ENCODE measurements around the gene MAML3.

The MAML3 gene

DNA sequence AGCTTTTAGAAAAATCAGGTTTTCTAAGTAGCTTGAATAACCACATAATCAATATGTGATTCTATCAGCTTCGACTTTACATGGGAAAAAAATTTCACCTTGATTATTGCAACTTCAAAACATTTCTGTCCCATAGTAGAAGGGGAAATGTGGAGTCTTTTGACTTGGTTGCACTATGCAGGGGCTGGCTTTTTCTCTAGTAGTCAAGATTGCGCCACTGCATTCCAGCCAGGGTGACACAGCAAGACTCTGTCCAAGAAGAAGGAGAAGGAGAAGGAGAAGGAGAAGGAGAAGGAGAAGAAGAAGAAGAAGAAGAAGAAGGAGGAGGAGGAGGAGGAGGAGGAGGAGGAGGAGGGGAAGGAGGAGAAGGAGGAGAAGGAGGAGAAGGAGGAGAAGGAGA lies 84.9 kb downstream of the MAML3 start:
- no peak for FAIRE-seq

DNA sequence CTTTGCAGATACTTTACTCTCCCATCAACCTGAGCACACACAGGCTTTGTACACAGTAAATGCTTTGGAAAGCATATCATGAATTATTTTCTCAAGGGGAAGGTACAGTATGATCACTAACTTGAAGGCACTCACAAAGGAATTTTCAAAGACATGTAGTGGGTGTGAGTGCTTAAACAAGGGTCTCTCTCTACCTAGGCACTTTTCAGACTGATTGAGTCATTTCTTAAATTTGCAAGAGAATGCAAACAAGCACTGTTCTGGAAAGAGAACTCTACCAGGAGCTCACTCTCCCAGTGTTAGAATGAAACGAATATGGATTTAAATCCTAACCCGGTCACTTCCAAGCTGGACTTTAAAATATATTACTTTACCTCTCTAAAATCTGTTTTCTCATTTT lies 85.7 kb downstream of the MAML3 start:
- FAIRE-seq = no peak

DNA sequence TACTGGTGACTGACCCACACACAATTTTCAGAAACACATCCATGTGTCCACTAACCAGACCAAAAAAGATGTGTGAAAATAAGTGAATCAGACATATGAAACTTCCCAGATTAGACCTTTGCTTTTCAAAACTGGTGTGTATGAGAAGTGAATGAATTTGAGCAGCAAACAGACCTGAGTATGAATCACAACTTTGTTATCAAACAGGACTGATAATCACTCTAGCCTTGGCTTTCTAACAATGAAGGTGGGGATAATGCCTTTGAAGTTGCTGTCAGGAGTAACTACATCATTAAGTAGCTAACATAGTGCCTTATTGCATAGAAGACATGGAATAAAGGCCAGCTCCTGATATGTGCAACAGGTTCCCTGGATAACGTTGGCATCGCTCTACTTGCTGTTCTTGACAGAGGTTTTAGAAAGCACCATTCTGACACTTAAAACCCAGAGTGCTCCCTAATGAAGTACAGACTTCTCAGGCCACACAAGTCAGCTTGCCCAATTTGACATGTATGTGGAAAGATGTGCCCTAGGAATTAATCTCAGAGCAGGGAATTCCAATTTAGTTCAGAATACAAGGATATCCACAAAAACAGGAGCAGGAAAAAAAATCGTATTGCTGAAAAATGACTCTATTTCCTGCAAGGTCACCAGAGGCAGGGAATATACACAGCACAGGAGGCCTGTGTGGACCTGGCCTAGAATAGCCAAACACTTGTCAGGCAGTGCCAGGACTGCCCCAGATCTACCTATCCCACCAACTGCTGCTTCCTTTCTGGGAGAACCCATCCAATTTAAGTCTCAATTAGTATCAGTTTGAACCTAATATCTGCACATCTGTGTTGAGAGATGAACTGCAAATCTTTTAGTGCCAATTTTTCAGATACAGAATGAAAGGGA lies 87.7 kb downstream of the MAML3 start:
- no peak for FAIRE-seq

DNA sequence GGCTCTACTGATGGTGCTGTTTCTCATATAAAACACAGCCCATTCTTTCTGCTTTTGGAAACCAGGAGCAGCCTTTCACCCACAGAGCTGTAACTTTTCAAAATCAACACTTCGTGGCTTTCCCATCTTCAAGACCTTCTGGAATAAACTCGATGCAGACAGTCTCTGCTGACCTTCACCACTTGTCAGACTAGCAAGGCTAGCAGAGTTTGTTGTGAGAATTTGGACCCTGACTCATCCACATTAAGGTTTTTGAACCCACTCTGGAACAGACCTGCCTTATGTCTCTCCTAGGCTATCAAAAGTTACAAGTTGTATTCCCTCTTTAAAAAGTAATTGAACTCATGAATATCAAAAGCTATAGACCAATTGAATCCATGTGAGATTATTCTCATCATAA lies 88.6 kb downstream of the MAML3 start:
- no peak for FAIRE-seq

DNA sequence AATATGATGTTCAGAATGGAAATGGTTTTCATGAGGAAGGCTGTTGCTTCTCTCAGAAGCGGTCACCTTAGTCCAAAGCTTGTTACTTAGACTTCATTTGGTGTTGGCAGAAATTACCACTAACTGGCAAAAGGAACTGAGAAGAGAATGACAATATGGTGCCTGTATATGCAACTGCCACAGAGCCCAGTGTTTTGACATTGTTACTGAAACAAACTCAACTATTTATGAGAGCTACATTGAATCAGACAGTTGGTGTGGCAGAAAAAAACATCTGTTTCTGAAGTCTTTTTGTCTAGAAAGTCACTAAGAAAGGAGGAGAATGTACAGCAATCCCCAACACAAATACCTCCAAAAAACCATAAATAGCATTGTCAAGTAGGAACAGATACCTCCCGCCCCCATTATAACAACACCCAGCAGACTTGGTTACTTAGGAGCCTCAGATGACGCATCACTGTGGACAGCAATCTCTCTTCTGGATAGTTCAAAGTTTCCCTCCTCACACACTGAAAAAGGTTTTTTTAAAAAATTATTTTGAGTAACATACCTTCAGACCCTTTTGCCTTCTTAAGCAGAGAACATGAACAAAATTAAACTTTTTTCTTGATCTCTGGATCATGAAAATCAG lies 92.2 kb downstream of the MAML3 start:
- FAIRE-seq = no peak

DNA sequence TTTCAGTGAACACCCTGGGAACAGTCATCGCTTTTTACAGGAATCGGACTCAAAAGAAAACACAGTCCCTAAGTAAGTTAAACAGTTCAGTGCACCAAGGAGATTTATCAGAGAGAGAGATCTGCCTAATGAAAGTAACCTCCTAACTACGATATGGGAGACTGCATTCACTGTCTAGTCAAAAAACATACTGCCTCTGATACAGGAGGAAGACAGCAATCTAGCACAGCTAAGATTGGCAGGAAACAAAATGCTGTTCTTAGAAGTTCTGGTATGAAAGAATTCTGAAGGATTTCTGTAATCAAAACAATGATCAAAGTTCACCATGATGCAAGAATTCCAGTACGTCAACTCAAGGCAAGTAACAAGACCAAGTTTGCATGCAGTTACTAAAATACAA lies 92.8 kb downstream of the MAML3 start:
- no peak for FAIRE-seq

DNA sequence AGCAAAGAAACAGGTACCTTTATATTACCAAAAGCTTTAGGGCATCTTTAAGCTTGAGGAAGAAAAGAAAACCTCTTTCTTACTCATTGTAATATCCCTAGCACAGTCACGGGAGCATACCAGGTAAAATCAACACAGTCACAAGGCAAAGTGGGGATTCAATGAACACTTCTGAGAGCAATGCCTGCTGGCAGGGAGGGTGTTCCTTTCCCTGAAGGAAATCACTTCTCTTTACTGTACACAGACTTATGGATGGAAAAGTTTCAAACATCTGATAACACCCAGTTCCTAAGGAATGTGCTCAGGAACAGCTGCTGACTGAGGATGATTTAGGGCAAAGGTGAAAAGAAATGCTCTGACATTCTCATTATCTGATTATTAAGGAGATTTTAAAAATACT lies 94.8 kb downstream of the MAML3 start:
- no peak for FAIRE-seq

DNA sequence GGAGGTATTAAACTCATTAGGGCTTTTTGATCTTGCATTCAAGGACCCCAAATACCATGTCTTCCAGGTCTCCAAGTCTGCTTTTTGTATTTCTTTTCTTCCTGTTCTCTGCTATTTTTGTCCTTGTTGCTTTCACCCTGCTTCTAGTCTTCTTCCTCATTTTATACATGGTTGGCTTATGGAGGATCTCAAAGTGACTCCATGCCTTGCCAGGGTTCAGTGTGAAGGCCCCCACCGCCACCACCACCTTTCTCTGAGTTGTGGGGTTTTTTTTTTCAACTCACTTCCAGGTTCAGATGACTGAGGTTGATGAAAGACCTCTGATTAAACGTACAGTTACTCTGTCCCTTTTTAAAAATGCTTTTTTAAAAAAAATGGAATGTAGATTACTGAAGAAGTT lies 96.3 kb downstream of the MAML3 start:
- no peak for FAIRE-seq

DNA sequence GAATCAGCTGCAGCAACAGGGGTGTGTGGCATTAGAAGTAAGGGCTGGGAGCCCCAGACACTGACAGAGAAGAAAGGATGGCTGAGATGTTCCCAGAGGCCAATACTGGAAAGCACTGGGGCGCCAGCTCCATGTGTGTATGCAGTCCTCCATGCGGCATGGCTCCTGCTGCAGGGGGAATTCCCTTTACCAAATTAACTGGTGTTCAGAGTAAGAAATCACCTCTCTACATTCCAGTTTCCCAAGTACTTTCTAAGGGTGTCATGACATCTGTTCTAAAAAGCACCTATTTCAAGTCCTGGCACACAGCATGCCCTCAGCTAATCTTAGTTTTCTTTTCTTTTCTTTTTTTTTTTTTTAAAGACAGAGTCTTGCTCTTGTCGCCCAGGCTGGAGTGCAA lies 98.0 kb downstream of the MAML3 start:
- FAIRE-seq = no peak

DNA sequence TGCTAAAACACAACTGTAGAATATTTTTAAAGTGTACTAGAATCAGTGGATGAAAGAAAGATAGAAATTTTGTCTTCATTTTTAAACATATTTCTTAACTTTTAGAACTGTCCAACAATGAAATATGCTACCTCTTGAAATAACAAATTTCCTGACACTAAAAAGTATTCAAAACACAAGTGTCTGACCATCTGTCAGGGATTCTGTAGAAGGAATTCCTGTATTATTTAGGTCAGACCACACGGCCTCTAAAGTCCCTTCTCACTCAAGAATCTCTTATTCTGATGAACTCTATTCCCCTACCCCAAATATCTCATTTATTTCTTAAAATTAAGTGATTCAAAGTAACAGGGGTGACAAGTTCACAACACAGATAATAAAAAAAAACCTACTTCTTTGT lies 99.1 kb downstream of the MAML3 start:
- no peak for FAIRE-seq

DNA sequence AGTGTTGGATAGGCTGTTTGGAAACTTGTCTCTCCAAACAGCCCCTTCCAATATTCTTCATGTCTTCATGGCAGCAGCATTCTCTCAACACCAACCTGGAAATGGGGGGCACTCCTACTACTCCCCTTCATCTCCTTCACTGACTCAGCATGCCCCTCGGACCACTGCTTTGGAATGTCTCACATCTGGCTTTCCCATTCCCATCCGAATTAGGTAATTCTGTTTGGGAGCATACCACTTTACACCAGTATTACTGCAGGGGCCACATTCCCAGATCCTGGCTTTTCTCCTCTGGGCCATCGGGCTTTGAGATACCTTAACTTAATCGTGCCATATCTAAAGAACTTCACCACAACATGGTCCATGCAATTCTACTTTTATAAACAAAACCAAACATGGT lies 100.8 kb downstream of the MAML3 start:
- FAIRE-seq = no peak

DNA sequence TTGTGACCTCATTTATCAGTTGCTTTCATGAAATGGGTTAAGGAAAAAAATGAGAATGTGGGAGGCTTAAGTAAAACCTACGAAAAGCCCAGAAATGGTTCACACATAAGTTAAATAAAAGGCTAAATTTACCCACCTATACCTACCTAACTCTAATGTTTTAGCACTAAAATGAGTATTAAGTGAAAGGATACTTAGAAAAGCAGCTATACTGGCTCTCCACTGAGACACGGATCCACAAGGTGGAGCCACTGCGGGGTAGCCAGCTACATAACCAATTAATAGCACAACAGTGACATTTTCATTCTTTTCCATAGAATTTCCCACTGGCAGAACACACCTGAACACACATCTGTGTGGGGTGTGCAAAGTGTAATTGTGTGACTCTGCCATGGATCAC lies 101.9 kb downstream of the MAML3 start:
- no peak for FAIRE-seq

DNA sequence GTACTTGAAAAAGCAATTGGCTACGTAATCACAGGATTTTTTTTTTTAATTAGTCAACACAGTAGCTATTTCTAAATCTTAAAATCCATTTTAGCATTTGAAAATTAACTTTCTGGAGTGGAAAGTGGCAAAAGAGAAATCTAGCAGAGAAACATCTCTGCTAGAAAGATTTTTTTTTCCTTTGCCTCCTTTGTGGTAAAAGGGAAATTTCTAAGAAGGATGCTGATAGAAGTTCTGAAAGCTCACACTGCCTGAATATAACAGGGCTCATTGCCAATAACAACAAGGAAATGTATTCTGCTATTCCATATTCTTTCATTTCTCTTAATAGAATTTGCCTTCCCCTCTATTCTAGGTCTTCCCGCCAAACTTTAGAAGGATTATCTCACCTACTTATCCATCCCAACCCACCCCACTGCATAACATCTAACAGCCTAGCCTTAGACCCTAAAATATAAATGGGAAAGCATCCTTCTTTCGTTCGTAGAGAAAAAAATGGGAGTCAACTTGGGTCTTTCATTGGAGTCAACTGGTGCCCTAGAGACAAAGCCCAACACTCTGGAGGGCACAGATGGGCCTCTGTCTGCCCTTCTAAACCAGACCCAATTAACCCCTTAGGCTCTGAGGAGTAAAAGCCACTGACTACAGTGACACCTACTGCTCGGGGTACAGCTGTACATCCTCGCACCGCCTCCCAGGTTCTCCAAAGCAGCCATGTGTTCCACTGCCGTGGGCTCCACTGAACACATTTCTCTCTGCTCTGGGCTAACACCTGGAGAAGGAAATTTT lies 103.9 kb downstream of the MAML3 start:
- FAIRE-seq = no peak

DNA sequence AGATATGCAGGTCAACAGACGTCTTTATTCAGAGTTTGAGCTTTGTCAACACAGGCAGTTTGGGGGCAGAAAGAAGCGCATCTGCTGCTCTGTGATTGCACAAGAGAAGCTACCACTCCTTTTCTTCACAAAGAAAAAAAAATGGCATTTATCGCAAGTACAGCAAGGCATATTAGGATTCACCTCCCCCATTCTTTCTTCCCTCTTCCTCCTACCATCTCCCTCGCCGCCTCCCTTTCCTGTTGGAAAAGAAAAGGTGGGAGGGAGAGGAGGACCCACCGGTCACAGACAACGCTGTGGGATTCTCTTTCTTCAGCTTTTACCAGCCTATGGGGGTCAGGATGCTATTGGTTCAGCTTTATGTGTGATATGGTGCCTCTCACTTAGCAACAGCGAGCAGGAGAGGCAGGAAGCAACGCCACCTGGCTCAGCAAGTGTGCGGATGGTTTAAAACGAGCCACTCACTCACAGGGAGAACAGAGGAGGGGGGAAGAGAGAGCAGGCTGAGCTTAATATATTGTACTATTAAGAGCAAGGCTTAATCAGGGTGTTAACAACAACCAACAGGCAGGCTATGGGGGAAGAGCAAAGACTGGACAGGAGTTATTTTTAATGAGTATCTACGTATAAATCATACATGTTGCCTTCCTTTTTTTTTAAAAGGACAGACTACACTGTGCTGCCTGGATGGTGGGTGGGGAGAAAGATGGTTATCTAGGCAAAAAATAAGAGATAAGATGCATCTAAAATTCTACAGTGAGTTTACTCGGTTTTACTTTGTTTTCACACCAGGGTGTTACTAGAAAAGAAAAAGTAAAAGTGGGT lies 104.7 kb downstream of the MAML3 start:
- no peak for FAIRE-seq

DNA sequence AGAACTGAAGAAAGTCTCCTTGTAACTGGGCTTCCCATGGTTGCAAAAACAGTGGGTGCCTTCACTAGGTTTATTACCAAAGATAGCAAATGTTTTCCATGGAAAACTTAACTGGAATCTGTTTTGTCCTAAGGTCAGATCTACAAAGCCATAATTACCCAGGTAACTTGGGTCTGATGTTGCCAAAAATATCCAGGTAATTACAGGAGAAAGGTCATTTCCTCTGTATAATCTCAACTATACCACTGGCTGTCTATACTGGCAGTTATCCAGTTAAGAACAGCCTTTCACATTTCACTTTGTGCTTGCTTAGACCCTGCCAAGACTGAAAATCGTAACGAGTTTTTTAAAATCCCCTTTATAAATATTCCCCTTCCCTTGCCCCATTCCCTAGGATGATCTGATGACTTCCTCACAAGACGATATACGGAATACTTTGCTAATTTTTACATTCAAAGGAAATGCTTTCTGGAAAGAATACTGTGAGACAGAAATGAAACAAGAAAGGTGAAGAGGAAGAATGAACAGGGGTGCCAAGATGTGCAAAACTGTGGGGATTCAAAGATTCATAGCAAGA lies 105.5 kb downstream of the MAML3 start:
- no peak for FAIRE-seq

DNA sequence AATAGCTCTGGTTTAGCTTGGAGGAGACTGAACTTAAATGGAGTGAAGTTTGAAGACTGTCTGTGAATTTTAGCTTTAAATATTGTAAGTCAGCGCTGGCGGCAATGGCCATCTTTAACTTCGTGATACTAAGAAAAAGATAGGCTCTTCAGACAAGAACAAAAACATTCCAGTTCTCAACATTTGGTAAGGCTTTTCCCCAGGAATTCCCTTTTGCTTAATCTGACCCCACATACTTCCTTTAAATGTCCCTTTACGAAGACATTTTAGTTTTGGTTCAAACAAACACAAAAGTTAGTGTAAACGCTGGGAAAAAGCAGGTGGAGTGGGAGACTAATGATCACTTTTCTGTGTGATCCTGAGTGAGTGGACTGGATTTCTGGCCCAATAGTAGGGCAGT lies 106.2 kb downstream of the MAML3 start:
- no peak for FAIRE-seq

DNA sequence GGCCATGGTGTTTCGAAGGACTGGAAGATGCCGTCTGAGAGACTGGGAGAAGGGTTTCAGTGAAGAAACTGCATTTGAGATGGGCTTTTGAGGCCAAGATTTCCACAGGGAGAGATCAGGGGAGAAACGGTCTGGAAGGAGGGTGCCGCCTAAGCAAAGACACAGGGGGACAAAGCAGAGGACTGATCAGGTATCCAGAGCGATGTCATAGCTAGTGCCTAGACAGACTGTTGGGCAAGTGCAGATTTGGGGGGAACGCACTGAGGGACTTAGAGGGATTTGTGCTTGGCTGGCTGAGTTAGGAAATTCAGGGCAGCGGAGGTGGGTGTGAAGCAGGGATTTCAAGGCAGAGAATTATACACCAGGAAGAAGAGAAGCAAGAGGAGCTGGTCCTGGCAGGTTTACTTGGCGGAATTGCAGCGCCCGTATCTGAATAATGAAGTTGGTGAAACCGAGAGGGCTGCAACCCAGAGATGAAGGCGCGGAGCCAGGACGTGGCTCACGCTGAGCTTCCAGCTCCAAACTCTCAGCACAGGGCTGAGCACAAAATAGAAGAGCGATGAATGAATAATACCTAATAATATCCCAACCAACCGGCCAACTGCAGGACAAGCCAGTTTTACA lies 106.9 kb downstream of the MAML3 start:
- FAIRE-seq = no peak

DNA sequence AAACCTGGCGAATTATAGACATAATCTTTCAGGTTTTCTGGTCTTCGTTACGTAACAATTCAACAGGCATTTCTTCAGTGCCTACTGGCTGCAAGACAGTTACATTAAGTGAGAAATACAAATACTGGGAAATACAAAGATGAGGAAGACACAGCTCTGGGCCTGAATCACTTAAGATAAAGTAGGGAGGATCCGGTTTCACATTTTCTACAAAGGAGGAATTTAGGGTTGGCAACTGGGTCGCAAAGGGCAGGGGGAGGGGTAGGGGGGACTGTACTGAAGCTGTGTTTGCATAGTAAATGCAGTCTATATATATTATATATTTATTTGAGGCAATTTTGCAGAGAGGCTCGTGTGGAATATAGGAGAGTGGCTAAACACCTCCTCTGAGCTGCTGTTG lies 107.4 kb downstream of the MAML3 start:
- no peak for FAIRE-seq

DNA sequence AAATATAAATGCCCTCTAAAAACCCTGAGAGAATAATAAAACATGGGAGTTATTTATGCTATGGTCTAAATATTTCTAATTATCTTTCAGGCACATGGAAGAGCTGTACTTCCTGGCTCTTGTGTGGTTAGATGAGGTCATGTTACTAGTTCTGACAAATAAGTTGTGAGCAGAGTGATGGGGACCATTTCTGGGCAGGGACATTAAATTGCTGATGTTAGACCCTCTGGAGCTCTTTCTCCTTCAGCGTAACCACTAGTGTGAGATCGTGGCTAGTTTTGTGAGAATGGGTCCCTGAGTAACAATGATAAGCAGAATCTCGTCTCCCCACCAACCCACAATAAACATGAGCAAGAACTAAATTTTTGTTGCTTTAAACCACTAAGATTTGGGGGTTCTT lies 108.0 kb downstream of the MAML3 start:
- FAIRE-seq = no peak

DNA sequence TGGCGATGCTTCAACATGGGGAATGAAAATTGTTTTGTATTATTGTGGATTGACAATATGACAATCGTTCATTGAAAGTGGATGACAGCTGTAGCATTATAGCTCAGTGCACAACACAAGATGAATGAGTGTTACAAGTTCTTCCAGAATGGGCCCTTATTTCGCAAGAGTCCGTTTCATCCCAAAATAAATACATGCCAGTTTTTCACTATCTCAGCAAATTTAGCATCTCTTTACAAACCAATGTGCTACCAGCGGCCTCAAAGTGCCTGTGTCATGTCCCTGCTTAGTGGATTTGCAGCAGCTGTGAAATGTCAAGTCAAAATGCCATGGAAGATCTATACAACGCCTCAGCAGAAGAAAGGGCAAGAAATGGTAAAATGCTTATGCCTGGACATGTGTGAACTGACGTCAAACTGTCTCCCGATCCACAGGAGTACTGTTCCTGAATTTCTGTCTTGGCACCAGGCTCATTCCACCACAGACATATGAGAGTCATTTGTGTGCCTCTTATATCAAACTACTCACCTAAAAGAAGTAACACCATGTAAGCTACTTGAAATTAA lies 109.6 kb downstream of the MAML3 start:
- FAIRE-seq = no peak

DNA sequence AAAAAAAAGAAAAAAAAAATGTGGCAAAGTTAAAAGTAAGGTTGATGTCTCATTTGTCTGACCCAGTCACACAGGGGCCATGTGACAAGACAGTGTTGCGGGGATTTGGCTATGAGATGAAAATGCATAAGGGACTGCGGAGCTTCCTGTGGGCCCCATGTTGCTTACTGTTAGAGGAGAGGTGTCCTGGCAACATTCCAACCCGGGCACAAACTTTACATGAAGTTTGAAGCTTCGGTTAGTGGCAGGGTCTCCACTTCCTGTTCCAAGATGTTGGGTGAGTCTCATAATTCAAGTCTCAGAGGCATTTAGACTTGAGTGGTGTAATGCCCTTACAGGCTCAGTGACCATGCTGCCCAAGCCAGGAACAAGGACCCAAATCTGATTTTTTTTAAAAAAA lies 111.3 kb downstream of the MAML3 start:
- FAIRE-seq = no peak

DNA sequence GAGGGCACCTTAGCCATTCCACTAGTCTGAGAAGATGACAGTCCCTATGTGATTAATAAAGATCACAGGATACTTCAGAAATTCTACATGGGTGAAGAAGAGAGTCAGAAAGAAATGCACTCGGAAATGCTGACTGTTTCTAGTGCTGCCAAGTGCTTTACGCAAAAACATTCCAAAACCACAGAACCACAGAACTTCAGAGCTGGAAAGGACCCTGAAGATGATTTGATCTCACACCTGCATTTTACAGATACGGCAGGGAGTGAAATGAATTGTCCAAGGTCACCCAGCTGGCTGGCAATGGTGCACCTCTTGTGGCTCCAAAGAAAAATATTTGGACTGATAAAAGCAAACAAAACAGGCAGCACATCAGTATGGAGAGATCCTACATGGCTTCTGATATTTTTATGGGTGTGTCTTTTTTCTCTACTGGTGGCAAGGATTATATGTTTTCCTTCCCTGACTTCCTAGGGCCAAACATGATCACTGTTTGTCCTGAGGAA lies 115.9 kb downstream of the MAML3 start:
- FAIRE-seq = no peak
